PC-9 (cell line): Measurements from ENCODE around the gene ST8SIA2. TPM values are rescaled to one million over a fixed set of nuclear protein-coding genes. Genes with fewer than 3 reads are reported as not detected.

Experiments used
- BruUV-seq: library from RNA; stranded (reverse); fragments of 400-500 nt; replicated peaks from 2 replicates; lab custom pipeline; 2021; lab: Mats Ljungman, UMichigan
- CTCF ChIA-PET: fragments of 300-600 bp; sonication (Branson Sonifier 250); formaldehyde crosslinking; loops from one replicate; lab custom pipeline; 2022; ENCODE audit warnings: antibody characterized with exemption; lab: Charles Lee
- POLR2A ChIA-PET: fragments of 300-600 bp; sonication (Branson Sonifier 250); formaldehyde crosslinking; loops from one replicate; lab custom pipeline; 2022; ENCODE audit warnings: antibody characterized with exemption; ENCODE audit not compliant: unreplicated experiment; lab: Charles Lee
- DNase-seq, 2 experiments: peaks; one replicate each; pipeline versions ENCODE4 v3.0.0 to v3.0.0-alpha.2; 2015 to 2022; ENCODE audit warnings: mixed read lengths in 1 of 2
- H2AFZ ChIP-seq: fragments of 200-600 bp; sonication (generic); 2 replicates; pipeline ENCODE4 v1.8.1; 2017; ENCODE audit warnings: antibody characterized with exemption
- H3F3A ChIP-seq: fragments of 200-600 bp; sonication (generic); 2 replicates; pipeline ENCODE4 v1.8.1; 2017; ENCODE audit warnings: antibody characterized with exemption, mild to moderate bottlenecking, low read depth; ENCODE audit not compliant: insufficient read depth
- H3K27ac ChIP-seq: fragments of 200-600 bp; sonication (generic); 2 replicates; pipeline ENCODE4 v1.6.1; 2016; ENCODE audit warnings: mixed run types
- H3K27me3 ChIP-seq: fragments of 200-600 bp; sonication (generic); 2 replicates; pipeline ENCODE4 v1.6.1; 2016; ENCODE audit warnings: low read depth, mixed run types; ENCODE audit not compliant: insufficient read depth
- H3K36me3 ChIP-seq: fragments of 200-600 bp; sonication (generic); 2 replicates; pipeline ENCODE4 v1.6.1; 2016; ENCODE audit warnings: low read depth, mixed run types
- H3K4me1 ChIP-seq: fragments of 200-600 bp; sonication (generic); replicated peaks from 2 replicates; pipeline ENCODE4 v1.6.1; 2016; ENCODE audit warnings: mixed run types; ENCODE audit not compliant: insufficient read depth
- H3K4me2 ChIP-seq: fragments of 200-600 bp; sonication (generic); 2 replicates; pipeline ENCODE4 v1.6.1; 2017; ENCODE audit warnings: mixed run types
- H3K4me3 ChIP-seq: fragments of 200-600 bp; sonication (generic); 2 replicates; pipeline ENCODE4 v1.6.1; 2016; ENCODE audit warnings: mixed run types
- H3K79me2 ChIP-seq: fragments of 200-600 bp; sonication (generic); 2 replicates; pipeline ENCODE4 v1.6.1; 2017; ENCODE audit warnings: low read depth, mixed run types
- H3K9me2 ChIP-seq: fragments of 200-600 bp; sonication (generic); 2 replicates; pipeline ENCODE4 v1.8.1; 2017; ENCODE audit warnings: mild to moderate bottlenecking; ENCODE audit not compliant: insufficient read depth
- H3K9me3 ChIP-seq: fragments of 200-600 bp; sonication (generic); 2 replicates; pipeline ENCODE4 v1.8.1; 2016; ENCODE audit warnings: low read depth; ENCODE audit not compliant: insufficient read depth
- H4K20me1 ChIP-seq: fragments of 200-600 bp; sonication (generic); 2 replicates; pipeline ENCODE4 v1.8.1; 2017; ENCODE audit not compliant: insufficient read depth
- EZH2 ChIP-seq: fragments of 200-600 bp; sonication (generic); IDR thresholded peaks from 2 replicates; pipeline ENCODE4 v1.8.0; 2017; ENCODE audit warnings: antibody characterized with exemption, low read depth
- intact Hi-C: fragments of 100-400 bp; cut with micrococcal nuclease; formaldehyde crosslinking; loops from one replicate; pipeline ENCODE4 v1.10.0; 2022; ENCODE audit not compliant: unreplicated experiment
- total RNA-seq: library from RNA; stranded (reverse); gene quantifications from 2 replicates; pipeline ENCODE4 v1.2.3, GENCODE V29; 2021
- TF ChIP-seq, protein P1 (sequence below): fragments of 200-600 bp; sonication (generic); conservative IDR thresholded peaks from 2 replicates; pipeline ENCODE4 v1.6.1; 2017; ENCODE audit warnings: mixed run types, antibody characterized with exemption, mild to moderate bottlenecking, moderate library complexity

The ST8SIA2 gene
- total RNA-seq, 1 experiment from 2014 or later, result not detected

DNA sequence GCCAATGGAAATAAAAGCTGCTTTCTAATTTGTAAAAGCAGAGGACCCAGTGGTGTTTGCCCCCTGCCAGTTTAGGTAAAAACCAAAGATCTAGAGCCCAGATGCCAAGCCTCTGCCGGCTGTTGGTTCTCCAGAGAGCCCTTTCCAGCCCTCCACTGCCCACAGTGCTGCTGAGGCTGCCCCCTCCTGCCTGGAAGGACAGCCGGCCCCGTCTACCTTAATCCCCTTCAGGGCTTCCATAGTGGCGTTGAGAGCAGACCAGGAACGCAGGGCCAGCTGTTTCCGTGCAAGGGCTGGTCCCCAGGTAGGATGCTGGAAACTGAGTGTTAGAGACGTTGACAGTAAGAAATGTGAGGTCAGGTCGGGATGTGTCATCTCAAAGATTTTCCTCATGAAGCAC, 6.9 kb downstream of the ST8SIA2 start:
- CTCF ChIA-PET, result no interaction called here
- TF ChIP-seq EZH2, result no peak
- TF ChIP-seq, protein P1, sequence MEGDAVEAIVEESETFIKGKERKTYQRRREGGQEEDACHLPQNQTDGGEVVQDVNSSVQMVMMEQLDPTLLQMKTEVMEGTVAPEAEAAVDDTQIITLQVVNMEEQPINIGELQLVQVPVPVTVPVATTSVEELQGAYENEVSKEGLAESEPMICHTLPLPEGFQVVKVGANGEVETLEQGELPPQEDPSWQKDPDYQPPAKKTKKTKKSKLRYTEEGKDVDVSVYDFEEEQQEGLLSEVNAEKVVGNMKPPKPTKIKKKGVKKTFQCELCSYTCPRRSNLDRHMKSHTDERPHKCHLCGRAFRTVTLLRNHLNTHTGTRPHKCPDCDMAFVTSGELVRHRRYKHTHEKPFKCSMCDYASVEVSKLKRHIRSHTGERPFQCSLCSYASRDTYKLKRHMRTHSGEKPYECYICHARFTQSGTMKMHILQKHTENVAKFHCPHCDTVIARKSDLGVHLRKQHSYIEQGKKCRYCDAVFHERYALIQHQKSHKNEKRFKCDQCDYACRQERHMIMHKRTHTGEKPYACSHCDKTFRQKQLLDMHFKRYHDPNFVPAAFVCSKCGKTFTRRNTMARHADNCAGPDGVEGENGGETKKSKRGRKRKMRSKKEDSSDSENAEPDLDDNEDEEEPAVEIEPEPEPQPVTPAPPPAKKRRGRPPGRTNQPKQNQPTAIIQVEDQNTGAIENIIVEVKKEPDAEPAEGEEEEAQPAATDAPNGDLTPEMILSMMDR, result no peak

GRCh38 chr15:92400980-92401787, 7.5 kb downstream of the ST8SIA2 start:
- peaks cover 26% of the 10 kb centered on the region; the same call in 1 of the 2 replicates for H3K27me3 ChIP-seq
- H3K9me2 ChIP-seq, result no peaks in the 10 kb centered on the region
- intact Hi-C loops, result no loop called here
- no peak for DNase-seq
- no peaks in the 10 kb centered on the region for H3F3A ChIP-seq
- no peak overlapping the region for H2AFZ ChIP-seq
- TF ChIP-seq EZH2, result no peak
- TF ChIP-seq, protein P1, result no peak
- H3K4me1 ChIP-seq, result no peaks in the 10 kb centered on the region
- POLR2A ChIA-PET, result no interaction called here
- H3K79me2 ChIP-seq, result no peaks in the 10 kb centered on the region
- H4K20me1 ChIP-seq, result no peaks in the 10 kb centered on the region
- H3K9me3 ChIP-seq, result no peaks in the 10 kb centered on the region
- H3K4me3 ChIP-seq, result no peak overlapping the region
- no peak overlapping the region for H3K4me2 ChIP-seq
- no peak overlapping the region for H3K27ac ChIP-seq
- CTCF ChIA-PET, result no interaction called here
- H3K36me3 ChIP-seq, result no peaks in the 10 kb centered on the region
- no TSS peak for BruUV-seq

More for the DNA sequence above, 6.9 kb downstream of the ST8SIA2 start:
- Histone ChIP-seq H3K4me2 (no peak overlapping the region), H3K9me2 (no peaks in the 10 kb centered on the region), H2AFZ (no peak overlapping the region), H3K27me3 (peaks cover 26% of the 10 kb centered on the region; the same call in 1 of the 2 replicates), H4K20me1 (no peaks in the 10 kb centered on the region), H3K9me3 (no peaks in the 10 kb centered on the region), H3K27ac (no peak overlapping the region), H3K79me2 (no peaks in the 10 kb centered on the region), H3K36me3 (no peaks in the 10 kb centered on the region), H3F3A (no peaks in the 10 kb centered on the region), H3K4me1 (no peaks in the 10 kb centered on the region), H3K4me3 (no peak overlapping the region)
- POLR2A ChIA-PET, result no interaction called here
- intact Hi-C loops, result no loop called here
- no peak for DNase-seq
- no TSS peak for BruUV-seq

GRCh38 chr15:92402751-92403150, 9.1 kb downstream of the ST8SIA2 start:
- Histone ChIP-seq H3K4me3 (no peak overlapping the region), H3K4me2 (no peak overlapping the region), H3K9me2 (no peaks in the 10 kb centered on the region), H3K9me3 (no peaks in the 10 kb centered on the region), H3F3A (no peaks in the 10 kb centered on the region), H3K79me2 (no peaks in the 10 kb centered on the region), H3K27me3 (peaks cover 28% of the 10 kb centered on the region; the same call in 1 of the 2 replicates), H3K27ac (no peak overlapping the region), H3K4me1 (no peaks in the 10 kb centered on the region), H4K20me1 (no peaks in the 10 kb centered on the region), H2AFZ (no peak overlapping the region), H3K36me3 (no peaks in the 10 kb centered on the region)
- ChIA-PET POLR2A (no interaction called here), CTCF (no interaction called here)
- intact Hi-C loops, result no loop called here
- BruUV-seq, result no TSS peak
- DNase-seq, result no peak
- no peak for TF ChIP-seq EZH2
- TF ChIP-seq, protein P1, result no peak
